Trophoblast cell (in vitro differentiated cells and primary cell): ENCODE results near the gene NRP2.

ENCODE experiments used
- DNase-seq, 2 donors: peaks; one replicate each; pipeline ENCODE4 v3.0.0-alpha.2; 2016
- H2AFZ ChIP-seq: 2 replicates; pipeline ENCODE4 v1.6.1; 2013; ENCODE audit warnings: low read length, moderate library complexity, mild to moderate bottlenecking; ENCODE audit not compliant: insufficient read depth, poor library complexity
- H2AK5ac ChIP-seq: 2 replicates; pipeline ENCODE4 v1.6.1; 2013; ENCODE audit warnings: mild to moderate bottlenecking, low read length
- H2BK120ac ChIP-seq: 2 replicates; pipeline ENCODE4 v1.6.1; 2013; ENCODE audit warnings: low read length, mild to moderate bottlenecking, moderate library complexity; ENCODE audit not compliant: insufficient read depth, poor library complexity
- H2BK12ac ChIP-seq: 2 replicates; pipeline ENCODE4 v1.6.1; 2013; ENCODE audit warnings: mild to moderate bottlenecking, low read length, moderate library complexity
- H2BK5ac ChIP-seq: 2 replicates; pipeline ENCODE4 v1.6.1; 2013; ENCODE audit warnings: low read length, low read depth, moderate library complexity, mild to moderate bottlenecking; ENCODE audit not compliant: poor library complexity
- H3K14ac ChIP-seq: 2 replicates; pipeline ENCODE4 v1.6.1; 2013; ENCODE audit warnings: mild to moderate bottlenecking, low read length
- H3K18ac ChIP-seq: 2 replicates; pipeline ENCODE4 v1.6.1; 2013; ENCODE audit warnings: mild to moderate bottlenecking, low read length
- H3K23ac ChIP-seq: 2 replicates; pipeline ENCODE4 v1.6.1; 2013; ENCODE audit warnings: low read length
- H3K27ac ChIP-seq: 2 replicates; pipeline ENCODE4 v1.5.1; 2013; ENCODE audit warnings: low read depth, mild to moderate bottlenecking, inconsistent platforms, low read length, moderate library complexity
- H3K27me3 ChIP-seq: 2 replicates; pipeline ENCODE4 v1.6.1; 2013; ENCODE audit warnings: inconsistent platforms, mild to moderate bottlenecking, low read length, moderate library complexity; ENCODE audit not compliant: insufficient read depth
- H3K36me3 ChIP-seq, 2 experiments: 1 replicate in 1 of 2; 2 replicates in 1 of 2; pipeline ENCODE4 v1.6.1; 2013; ENCODE audit warnings: low read length in 2 of 2, mild to moderate bottlenecking in 2 of 2, moderate library complexity in 1 of 2; ENCODE audit not compliant: insufficient read depth in 2 of 2, control insufficient read depth in 1 of 2
- H3K4ac ChIP-seq: 2 replicates; pipeline ENCODE4 v1.6.1; 2013; ENCODE audit warnings: low read depth, mild to moderate bottlenecking, low read length, moderate library complexity
- H3K4me1 ChIP-seq, 2 experiments: 1 replicate in 1 of 2; 2 replicates in 1 of 2; pipeline ENCODE4 v1.6.1; 2013; ENCODE audit warnings: low read length in 2 of 2, mild to moderate bottlenecking in 2 of 2, moderate library complexity in 1 of 2; ENCODE audit not compliant: insufficient read depth in 2 of 2, control insufficient read depth in 1 of 2
- H3K4me2 ChIP-seq: 2 replicates; pipeline ENCODE4 v1.6.1; 2013; ENCODE audit warnings: inconsistent platforms, mild to moderate bottlenecking, low read length, moderate library complexity
- H3K4me3 ChIP-seq: 2 replicates; pipeline ENCODE4 v1.5.1; 2013; ENCODE audit warnings: mild to moderate bottlenecking, low read depth, low read length, inconsistent platforms
- H3K79me1 ChIP-seq: one replicate; pipeline ENCODE4 v1.6.1; 2013; ENCODE audit warnings: low read length
- H3K79me2 ChIP-seq: 2 replicates; pipeline ENCODE4 v1.6.1; 2013; ENCODE audit warnings: low read length, mild to moderate bottlenecking; ENCODE audit not compliant: control insufficient read depth, insufficient read depth, poor library complexity
- H3K9ac ChIP-seq: 2 replicates; pipeline ENCODE4 v1.6.1; 2013; ENCODE audit warnings: mild to moderate bottlenecking, low read length
- H3K9me3 ChIP-seq: 2 replicates; pipeline ENCODE4 v1.6.1; 2013; ENCODE audit warnings: low read depth, mild to moderate bottlenecking, control low read depth, inconsistent platforms, low read length; ENCODE audit not compliant: insufficient read depth
- H4K12ac ChIP-seq: 2 replicates; pipeline ENCODE4 v1.6.1; 2013; ENCODE audit warnings: low read depth, mild to moderate bottlenecking, low read length, moderate library complexity
- H4K8ac ChIP-seq: 2 replicates; pipeline ENCODE4 v1.6.1; 2013; ENCODE audit warnings: low read depth, mild to moderate bottlenecking, low read length, moderate library complexity
- H4K91ac ChIP-seq: one replicate; pipeline ENCODE4 v1.6.1; 2013; ENCODE audit warnings: low read depth, mild to moderate bottlenecking, low read length, moderate library complexity
- WGBS: extraction: QIAGEN DNeasy Blood & Tissue Kit; methylation state at CpG from one replicate; pipeline ENCODE4 v1.1.7; 2013; ENCODE audit warnings: missing lambda C conversion rate; ENCODE audit not compliant: insufficient read length, insufficient coverage; ENCODE audit errors: extremely low coverage; 5-methylcytosine and 5-hydroxymethylcytosine counted together

Gene NRP2

GRCh38 chr2:205770577-205770976 is 88.3 kb downstream of the NRP2 start:
- Histone ChIP-seq H2AFZ (no peak overlapping the region), H3K4me1 (peaks cover 6 to 9% of the 10 kb centered on the region in 2 experiments), H3K36me3 (peaks cover under 1 to 18% of the 10 kb centered on the region in 2 experiments), H3K79me2 (no peaks in the 10 kb centered on the region), H3K9ac (no peak overlapping the region), H3K27ac (no peak overlapping the region), H3K23ac (no peak overlapping the region), H3K18ac (no peak overlapping the region), H3K4me2 (no peak overlapping the region), H2BK5ac (no peak overlapping the region), H3K27me3 (no peaks in the 10 kb centered on the region), H3K4ac (no peak overlapping the region), H4K91ac (peak overlapping the region; percentile 13), H2BK12ac (no peak overlapping the region), H2BK120ac (no peak overlapping the region), H4K12ac (no peak overlapping the region), H3K14ac (no peak overlapping the region), H2AK5ac (no peak overlapping the region), H3K9me3 (no peaks in the 10 kb centered on the region), H3K4me3 (no peak overlapping the region), H4K8ac (no peak overlapping the region), H3K79me1 (no peaks in the 10 kb centered on the region)
- WGBS: no CpG with 5 or more reads among the region's 7 CpGs
- no peak for DNase-seq

DNA sequence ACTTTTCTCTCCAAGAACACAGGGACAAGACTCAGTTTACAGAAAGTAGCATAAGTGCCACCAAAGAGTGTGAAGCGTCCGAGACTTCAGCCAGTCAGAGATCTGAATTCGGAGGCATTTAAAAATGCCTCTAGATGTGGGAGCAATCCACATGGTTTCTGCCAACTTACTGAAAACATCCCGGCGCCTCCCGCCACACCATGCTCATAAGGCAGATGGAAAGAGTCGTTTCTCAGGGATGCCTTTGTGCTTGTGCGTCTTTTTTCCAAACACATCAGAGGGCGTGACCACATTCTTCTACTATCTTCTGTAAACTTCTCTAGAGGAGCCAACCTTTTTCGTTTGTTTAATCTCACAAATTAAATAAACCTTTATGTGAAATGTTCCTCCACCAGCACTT is 88.7 kb downstream of the NRP2 start:
- H2BK120ac ChIP-seq: no peak overlapping the region
- H3K79me1 ChIP-seq: no peaks in the 10 kb centered on the region
- H3K9ac ChIP-seq: no peak overlapping the region
- H3K4me2 ChIP-seq: no peak overlapping the region
- no peaks in the 10 kb centered on the region for H3K27me3 ChIP-seq
- H3K27ac ChIP-seq: no peak overlapping the region
- peaks cover 0 to 17% of the 10 kb centered on the region in 2 experiments for H3K36me3 ChIP-seq
- no peaks in the 10 kb centered on the region for H3K79me2 ChIP-seq
- H3K4ac ChIP-seq: no peak overlapping the region
- no peak overlapping the region for H3K23ac ChIP-seq
- no peak overlapping the region for H4K12ac ChIP-seq
- H2BK5ac ChIP-seq: no peak overlapping the region
- H3K14ac ChIP-seq: no peak overlapping the region
- DNase-seq: no peak
- no peak overlapping the region for H2BK12ac ChIP-seq
- H4K91ac ChIP-seq: no peak overlapping the region
- no peak overlapping the region for H2AK5ac ChIP-seq
- no CpG with 5 or more reads among the region's 10 CpGs for WGBS
- H2AFZ ChIP-seq: no peak overlapping the region
- no peak overlapping the region for H3K4me3 ChIP-seq
- H4K8ac ChIP-seq: no peak overlapping the region
- no peak overlapping the region for H3K18ac ChIP-seq
- H3K4me1 ChIP-seq: peaks cover 6 to 9% of the 10 kb centered on the region in 2 experiments
- no peaks in the 10 kb centered on the region for H3K9me3 ChIP-seq

DNA sequence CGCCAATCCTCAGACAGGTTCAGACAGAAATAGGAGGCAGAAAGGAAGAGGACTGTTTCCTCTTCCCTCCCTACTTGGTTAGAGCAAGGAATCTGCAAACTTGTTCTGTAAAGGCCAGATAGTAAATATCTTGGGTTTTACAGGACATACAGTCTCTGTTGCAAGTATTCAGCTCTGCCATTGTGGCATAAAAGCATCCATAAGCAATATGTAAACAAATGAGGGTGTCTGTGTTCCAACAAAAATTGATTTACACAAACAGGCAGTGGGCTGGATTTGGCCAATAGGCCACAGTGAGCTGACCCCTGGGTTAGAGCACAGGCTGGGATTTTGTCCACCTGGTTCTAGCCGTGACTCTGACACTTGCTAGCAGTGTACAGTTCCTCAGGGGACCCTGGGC is 89.4 kb downstream of the NRP2 start:
- WGBS: no CpG with 5 or more reads among the region's 2 CpGs
- H3K9ac ChIP-seq: no peak overlapping the region
- no peak overlapping the region for H2BK12ac ChIP-seq
- H3K27ac ChIP-seq: no peak overlapping the region
- H3K4me2 ChIP-seq: no peak overlapping the region
- no peak overlapping the region for H4K12ac ChIP-seq
- no peak overlapping the region for H2BK5ac ChIP-seq
- no peak for DNase-seq
- H4K91ac ChIP-seq: no peak overlapping the region
- no peaks in the 10 kb centered on the region for H3K27me3 ChIP-seq
- no peak overlapping the region for H3K23ac ChIP-seq
- peaks cover 6 to 9% of the 10 kb centered on the region in 2 experiments for H3K4me1 ChIP-seq
- no peaks in the 10 kb centered on the region for H3K79me1 ChIP-seq
- peaks cover 0 to 14% of the 10 kb centered on the region in 2 experiments for H3K36me3 ChIP-seq
- no peak overlapping the region for H3K4me3 ChIP-seq
- no peak overlapping the region for H2AFZ ChIP-seq
- no peak overlapping the region for H3K18ac ChIP-seq
- H2AK5ac ChIP-seq: no peak overlapping the region
- H4K8ac ChIP-seq: no peak overlapping the region
- H3K4ac ChIP-seq: no peak overlapping the region
- H3K79me2 ChIP-seq: no peaks in the 10 kb centered on the region
- H3K9me3 ChIP-seq: no peaks in the 10 kb centered on the region
- no peak overlapping the region for H2BK120ac ChIP-seq
- H3K14ac ChIP-seq: no peak overlapping the region

DNA sequence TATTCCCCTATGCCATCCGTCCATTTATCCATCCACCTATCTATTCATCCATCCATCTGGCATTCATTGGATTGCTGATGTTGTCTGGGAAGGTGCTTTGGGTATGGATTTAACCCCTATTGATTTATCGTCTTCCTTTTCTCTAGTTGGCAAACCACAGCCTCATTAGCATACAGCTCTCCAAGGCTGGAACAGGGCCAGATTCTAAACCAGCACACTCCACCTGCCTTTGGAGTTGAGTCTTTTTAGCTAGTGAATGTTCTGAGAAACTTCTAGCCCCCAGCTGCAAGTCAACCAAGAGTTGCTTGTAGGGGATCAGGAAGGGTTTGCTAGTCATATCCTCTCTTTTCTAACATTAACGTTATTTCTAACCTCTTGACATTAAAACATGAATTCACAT is 90.7 kb downstream of the NRP2 start:
- no peaks in the 10 kb centered on the region for H3K79me1 ChIP-seq
- H3K18ac ChIP-seq: no peak overlapping the region
- no peak overlapping the region for H2AFZ ChIP-seq
- DNase-seq: no peak
- no peaks in the 10 kb centered on the region for H3K9me3 ChIP-seq
- H3K4ac ChIP-seq: no peak overlapping the region
- peaks cover 6 to 9% of the 10 kb centered on the region in 2 experiments for H3K4me1 ChIP-seq
- H2BK5ac ChIP-seq: no peak overlapping the region
- no peak overlapping the region for H2BK12ac ChIP-seq
- H3K14ac ChIP-seq: no peak overlapping the region
- H2BK120ac ChIP-seq: no peak overlapping the region
- no CpG with 5 or more reads among the region's 3 CpGs for whole genome bisulfite sequencing
- no peak overlapping the region for H3K27ac ChIP-seq
- no peak overlapping the region for H3K4me2 ChIP-seq
- no peak overlapping the region for H4K91ac ChIP-seq
- peaks cover 0 to 8% of the 10 kb centered on the region in 2 experiments for H3K36me3 ChIP-seq
- no peak overlapping the region for H4K8ac ChIP-seq
- no peak overlapping the region for H3K9ac ChIP-seq
- no peaks in the 10 kb centered on the region for H3K27me3 ChIP-seq
- no peaks in the 10 kb centered on the region for H3K79me2 ChIP-seq
- no peak overlapping the region for H4K12ac ChIP-seq
- H2AK5ac ChIP-seq: no peak overlapping the region
- H3K23ac ChIP-seq: no peak overlapping the region
- no peak overlapping the region for H3K4me3 ChIP-seq
